Adipocyte (in vitro differentiated cells): Measurements from ENCODE around the gene GAK.

Source experiments
- DNase-seq: peaks from one replicate; pipeline ENCODE4 v3.0.0-alpha.2; 2015; ENCODE audit warnings: low read depth
- H3K27me3 ChIP-seq: replicated peaks from 2 replicates; pipeline ENCODE4 v1.7.0; 2013; ENCODE audit warnings: mild to moderate bottlenecking, low read length, moderate library complexity; ENCODE audit not compliant: control insufficient read depth, insufficient read depth
- H3K36me3 ChIP-seq: 2 replicates; pipeline ENCODE4 v1.7.0; 2013; ENCODE audit warnings: low read length, mild to moderate bottlenecking, moderate library complexity; ENCODE audit not compliant: control insufficient read depth, insufficient read depth, severe bottlenecking
- H3K4me1 ChIP-seq: 2 replicates; pipeline ENCODE4 v1.7.0; 2013; ENCODE audit warnings: mild to moderate bottlenecking, low read length, moderate library complexity; ENCODE audit not compliant: control insufficient read depth, insufficient read depth
- H3K4me3 ChIP-seq: 2 replicates; pipeline ENCODE4 v1.7.0; 2013; ENCODE audit warnings: mild to moderate bottlenecking, low read length, moderate library complexity
- H3K9ac ChIP-seq: 2 replicates; pipeline ENCODE4 v1.7.0; 2013; ENCODE audit warnings: mild to moderate bottlenecking, low read length, moderate library complexity
- H3K9me3 ChIP-seq: 2 replicates; pipeline ENCODE4 v1.7.0; 2013; ENCODE audit warnings: mild to moderate bottlenecking, low read length, moderate library complexity; ENCODE audit not compliant: control insufficient read depth

The GAK gene

DNA sequence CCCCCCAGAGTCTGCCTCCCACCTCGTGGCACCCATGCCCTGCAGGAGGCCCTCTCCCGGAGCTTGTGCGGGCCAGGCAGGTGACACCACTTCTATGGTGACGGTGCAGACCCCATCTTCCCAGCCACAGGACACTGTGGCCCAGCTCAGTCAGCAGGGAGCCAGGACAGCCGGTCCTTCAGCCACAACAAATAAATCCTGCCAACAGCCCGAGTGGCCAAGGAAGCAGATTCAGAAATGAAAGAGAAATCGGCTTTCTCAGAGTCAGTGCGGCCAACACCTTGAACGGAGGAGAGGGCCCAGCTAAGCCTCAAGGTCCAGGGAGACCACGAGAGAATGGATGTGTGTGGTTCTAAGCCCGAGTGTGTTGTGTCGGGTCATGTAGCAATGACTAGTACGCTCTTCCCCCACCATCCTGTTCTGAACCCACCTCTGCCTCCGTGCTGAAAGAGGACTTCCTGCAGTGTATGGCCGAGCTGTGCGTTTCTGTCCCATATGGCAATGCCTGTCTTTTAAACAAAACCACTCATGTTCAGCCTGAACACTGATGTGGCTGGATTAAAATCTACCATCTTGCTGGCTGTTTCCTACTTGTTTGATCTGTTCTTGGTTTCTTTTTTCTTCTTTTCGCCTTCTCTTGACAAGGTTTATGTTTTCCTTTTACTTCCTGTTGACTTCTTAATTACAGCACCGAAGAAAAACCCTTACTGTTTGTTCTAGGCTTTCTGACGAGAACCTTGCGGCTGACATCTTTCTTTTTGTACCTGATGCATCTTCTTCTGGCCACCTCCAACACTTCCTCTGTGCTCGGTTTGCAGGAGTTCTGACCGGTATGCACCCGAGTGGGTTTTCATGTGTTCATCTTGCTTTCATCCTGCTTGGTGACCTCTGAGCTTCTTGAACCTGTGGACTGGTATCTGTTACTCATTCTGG lies 53.1 kb downstream of the GAK start:
- DNase-seq = no peak
- H3K4me1 ChIP-seq = no peaks in the 10 kb centered on the region
- no peaks in the 10 kb centered on the region for H3K9me3 ChIP-seq
- no peak overlapping the region for H3K9ac ChIP-seq
- H3K27me3 ChIP-seq = no peaks in the 10 kb centered on the region
- peaks cover 96% of the 10 kb centered on the region for H3K36me3 ChIP-seq
- no peak overlapping the region for H3K4me3 ChIP-seq

DNA sequence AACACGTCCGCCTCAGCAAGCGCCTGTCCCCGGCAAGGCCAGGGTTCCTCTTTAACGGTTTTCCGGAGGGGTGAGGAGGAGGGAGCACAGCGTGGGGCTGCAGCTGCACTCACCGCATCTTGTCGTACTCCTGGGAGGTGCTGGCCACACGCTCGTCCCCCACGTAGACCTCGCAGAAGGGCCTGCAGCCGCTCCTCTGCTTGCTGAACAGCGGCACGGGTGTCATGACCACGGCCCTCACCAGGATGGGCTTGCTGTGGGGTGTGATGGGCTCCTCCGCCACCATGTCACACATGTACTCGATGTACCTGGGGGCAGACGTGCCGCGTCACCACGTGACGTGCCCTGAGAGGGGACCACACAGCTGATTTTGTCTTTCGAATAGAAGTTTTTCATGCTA lies 54.6 kb downstream of the GAK start:
- H3K27me3 ChIP-seq = no peaks in the 10 kb centered on the region
- no peaks in the 10 kb centered on the region for H3K4me1 ChIP-seq
- no peaks in the 10 kb centered on the region for H3K9me3 ChIP-seq
- no peak overlapping the region for H3K9ac ChIP-seq
- H3K36me3 ChIP-seq = peaks cover 94% of the 10 kb centered on the region
- DNase-seq = no peak
- H3K4me3 ChIP-seq = no peak overlapping the region

DNA sequence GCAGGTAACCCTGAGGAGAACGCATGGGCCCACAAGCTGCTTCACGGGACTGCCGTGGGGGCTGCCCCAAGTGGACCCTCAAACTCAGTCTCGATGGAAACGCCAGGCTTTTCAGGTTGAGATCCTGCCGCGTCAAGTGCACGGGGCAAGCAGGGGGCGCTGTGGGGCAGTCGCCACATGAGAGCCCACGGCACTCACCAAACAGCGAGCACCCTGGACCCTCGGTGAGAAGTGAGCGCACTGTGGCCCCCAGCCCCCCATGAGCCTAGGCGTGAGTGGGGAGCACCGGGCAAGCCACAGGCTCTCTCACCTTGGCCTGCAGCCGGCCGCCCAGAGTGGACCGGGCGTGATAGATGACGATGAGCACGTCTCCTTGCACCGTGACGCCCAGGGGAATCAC lies 55.3 kb downstream of the GAK start:
- no peaks in the 10 kb centered on the region for H3K9me3 ChIP-seq
- peaks cover 91% of the 10 kb centered on the region for H3K36me3 ChIP-seq
- no peaks in the 10 kb centered on the region for H3K4me1 ChIP-seq
- DNase-seq = no peak
- no peak overlapping the region for H3K9ac ChIP-seq
- no peaks in the 10 kb centered on the region for H3K27me3 ChIP-seq
- H3K4me3 ChIP-seq = no peak overlapping the region

DNA sequence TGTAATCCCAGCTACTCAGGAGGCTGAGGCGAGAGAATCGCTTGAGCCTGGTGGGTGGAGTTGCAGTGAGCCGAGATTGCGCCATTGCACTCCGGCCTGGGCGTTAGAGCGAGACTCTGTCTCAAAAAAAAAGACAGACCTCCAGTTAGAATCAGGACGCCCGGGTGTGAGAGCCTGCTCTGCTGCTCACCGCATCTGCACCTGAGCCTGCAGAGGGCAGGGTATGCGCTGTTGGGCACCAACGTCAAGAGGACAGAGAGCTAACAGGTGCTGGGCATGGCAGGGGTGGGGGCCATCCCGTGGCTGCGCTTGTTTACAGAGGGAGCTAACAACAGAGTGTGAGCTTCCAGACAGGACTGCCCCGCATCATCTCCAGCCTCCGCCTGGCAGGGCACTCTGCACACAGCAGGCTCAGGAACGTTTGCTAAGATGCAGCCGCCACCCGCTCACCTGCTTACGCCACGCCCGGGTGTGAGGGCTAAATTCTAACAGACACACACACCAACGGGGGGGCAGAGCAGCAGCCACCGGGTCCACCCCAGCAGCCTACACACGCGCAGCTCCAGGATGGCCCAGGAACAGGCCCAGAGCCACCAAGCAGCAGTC lies 56.2 kb downstream of the GAK start:
- no peak overlapping the region for H3K4me3 ChIP-seq
- no peak for DNase-seq

DNA sequence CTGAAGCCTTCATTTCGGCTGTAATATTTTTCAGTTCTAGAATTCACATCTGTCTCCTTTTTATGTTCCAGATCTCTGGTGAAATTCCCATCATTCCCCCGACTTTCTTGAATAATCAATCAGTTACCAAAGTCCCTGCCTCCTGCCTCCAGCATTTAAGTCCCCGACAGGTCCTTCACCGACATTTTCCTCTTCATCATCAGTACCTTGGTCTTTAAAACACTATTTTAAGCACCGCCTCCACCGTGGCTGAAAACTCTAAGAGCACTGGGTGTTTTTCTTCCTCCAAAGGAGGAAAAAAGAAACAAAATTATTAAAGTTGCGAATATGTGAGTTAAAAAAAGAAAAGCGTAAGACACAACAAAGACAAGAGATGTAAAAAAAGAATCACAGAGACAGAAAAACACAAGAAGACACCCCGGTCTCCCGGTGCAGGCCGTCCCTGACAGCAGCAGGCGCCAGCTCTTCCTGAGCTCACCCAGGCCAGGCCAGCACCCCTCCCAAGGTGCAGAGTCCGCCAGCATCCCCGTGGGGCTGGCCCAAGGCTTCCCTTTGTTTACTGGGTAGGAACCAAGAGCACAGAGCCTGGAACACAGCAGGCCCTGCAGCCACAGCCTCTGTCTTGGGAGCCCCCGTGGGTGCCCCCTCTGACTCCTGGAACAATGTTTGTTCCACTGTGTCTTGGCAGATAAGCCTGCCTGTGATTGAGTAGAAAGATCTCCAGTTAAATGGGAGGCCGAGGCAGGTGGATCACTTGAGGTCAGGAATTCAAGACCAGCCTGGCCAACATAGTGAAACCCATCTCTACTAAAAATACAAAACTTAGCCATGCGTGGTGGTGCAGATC lies 56.9 kb downstream of the GAK start:
- H3K36me3 ChIP-seq = peaks cover 84% of the 10 kb centered on the region
- H3K27me3 ChIP-seq = no peaks in the 10 kb centered on the region
- H3K4me1 ChIP-seq = no peaks in the 10 kb centered on the region
- DNase-seq = no peak
- no peak overlapping the region for H3K4me3 ChIP-seq
- H3K9me3 ChIP-seq = no peaks in the 10 kb centered on the region
- no peak overlapping the region for H3K9ac ChIP-seq

More for the DNA sequence above, 56.2 kb downstream of the GAK start:
- peaks cover 84% of the 10 kb centered on the region for H3K36me3 ChIP-seq
- no peak overlapping the region for H3K9ac ChIP-seq
- no peaks in the 10 kb centered on the region for H3K4me1 ChIP-seq
- no peaks in the 10 kb centered on the region for H3K27me3 ChIP-seq
- no peaks in the 10 kb centered on the region for H3K9me3 ChIP-seq

DNA sequence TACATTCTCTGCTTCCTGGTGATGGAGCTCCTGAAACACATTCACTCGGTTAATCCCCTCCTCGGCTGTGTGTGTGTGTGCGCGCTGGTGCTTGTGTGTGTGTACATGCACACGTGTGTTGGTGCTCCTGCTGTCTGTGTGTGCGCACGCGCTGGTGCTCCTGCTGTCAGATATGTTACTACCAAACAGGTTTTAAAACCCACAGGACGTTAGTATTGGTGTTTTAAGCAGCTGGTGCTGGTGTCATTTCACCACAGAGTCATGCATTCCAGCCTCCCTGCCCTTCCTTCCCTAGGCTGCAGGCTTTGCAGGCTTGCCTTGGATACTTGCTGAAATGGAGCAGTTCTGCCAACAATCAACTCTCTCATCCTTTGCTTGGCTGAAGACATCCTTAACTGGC lies 58.1 kb downstream of the GAK start:
- DNase-seq = no peak
- Histone ChIP-seq H3K4me3 (no peak overlapping the region), H3K27me3 (no peaks in the 10 kb centered on the region), H3K9ac (no peak overlapping the region), H3K9me3 (no peaks in the 10 kb centered on the region), H3K4me1 (no peaks in the 10 kb centered on the region), H3K36me3 (peaks cover 83% of the 10 kb centered on the region)

DNA sequence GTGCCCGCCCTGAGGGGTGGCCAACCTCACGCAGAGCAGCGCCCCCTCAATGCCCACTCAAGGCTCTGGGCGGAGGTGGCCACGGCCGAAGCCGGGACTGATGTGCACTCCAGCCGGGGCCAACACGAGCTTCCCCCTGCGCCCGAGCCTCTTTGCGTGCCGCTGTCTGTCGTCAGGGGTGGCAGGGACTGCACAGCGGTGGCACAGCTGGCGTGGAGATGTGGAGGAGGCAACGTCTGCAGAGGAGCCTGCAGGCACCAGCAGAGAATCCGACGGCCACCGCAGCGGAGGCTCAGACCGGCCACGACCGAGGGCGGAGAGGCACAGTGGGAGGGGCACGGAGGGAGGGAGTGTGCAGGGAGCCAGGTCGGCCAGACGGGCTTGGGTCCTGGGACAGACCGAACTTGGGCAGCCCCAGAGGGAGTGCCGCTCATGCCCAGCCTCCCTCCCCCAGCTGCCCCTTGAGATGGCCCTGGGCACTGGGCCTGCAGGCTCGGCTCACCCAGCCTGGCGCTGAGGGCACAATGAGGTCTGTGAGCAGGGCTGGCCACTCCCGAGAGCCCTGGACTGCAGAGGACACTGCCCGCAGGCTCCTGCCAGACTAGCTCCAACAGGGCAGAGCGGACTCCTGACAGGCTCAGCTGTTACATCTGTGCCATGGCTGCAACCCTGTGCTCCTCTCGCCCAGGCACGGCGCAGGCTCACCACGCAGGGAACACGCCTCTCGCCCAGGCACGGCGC lies 59.7 kb downstream of the GAK start:
- H3K36me3 ChIP-seq = peaks cover 84% of the 10 kb centered on the region
- H3K4me3 ChIP-seq = no peak overlapping the region
- DNase-seq = no peak
- H3K9me3 ChIP-seq = no peaks in the 10 kb centered on the region
- H3K9ac ChIP-seq = no peak overlapping the region
- no peaks in the 10 kb centered on the region for H3K4me1 ChIP-seq
- no peaks in the 10 kb centered on the region for H3K27me3 ChIP-seq

DNA sequence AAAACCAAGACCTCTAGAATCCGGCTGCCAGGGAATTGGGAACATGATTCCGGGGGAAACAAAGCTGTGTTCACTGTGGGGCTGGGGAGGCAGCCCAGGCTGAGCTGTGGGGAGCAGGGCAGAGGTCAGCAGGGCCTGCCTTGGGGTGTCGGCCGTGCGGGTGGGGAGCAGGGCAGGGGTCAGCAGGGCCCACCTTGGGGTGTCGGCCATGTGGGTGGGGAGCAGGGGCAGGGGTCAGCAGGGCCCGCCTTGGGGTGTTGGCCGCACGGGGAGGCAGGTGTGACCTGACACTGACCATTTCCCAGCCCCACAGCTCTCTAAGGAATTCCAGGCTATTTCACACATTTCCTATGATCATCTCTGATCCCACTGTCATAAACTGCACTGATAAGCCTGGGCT lies 60.6 kb downstream of the GAK start:
- H3K4me1 ChIP-seq = no peaks in the 10 kb centered on the region
- peaks cover 83% of the 10 kb centered on the region for H3K36me3 ChIP-seq
- no peaks in the 10 kb centered on the region for H3K9me3 ChIP-seq
- H3K9ac ChIP-seq = no peak overlapping the region
- no peaks in the 10 kb centered on the region for H3K27me3 ChIP-seq
- no peak for DNase-seq
- H3K4me3 ChIP-seq = no peak overlapping the region

DNA sequence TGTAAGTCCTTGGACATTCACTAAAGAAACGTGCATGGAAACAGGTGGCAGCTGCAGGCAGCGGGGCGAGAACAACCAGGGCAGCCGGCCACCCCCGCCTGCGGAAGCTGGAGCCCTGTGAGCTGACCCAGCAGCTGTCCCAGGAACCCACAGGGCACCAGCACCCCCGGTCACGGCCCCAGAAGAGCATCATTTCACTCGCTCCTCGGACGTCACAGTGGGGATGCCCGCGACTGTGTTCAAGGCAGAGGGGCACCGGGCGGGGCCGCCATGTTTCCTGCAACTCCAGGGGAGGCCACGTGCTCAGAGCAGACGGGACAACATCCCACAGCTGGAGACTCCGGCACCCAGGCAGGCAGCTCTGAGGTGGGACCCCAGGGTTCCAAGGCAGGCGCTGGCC lies 61.2 kb downstream of the GAK start:
- H3K36me3 ChIP-seq = peaks cover 83% of the 10 kb centered on the region
- no peak overlapping the region for H3K9ac ChIP-seq
- no peaks in the 10 kb centered on the region for H3K4me1 ChIP-seq
- H3K9me3 ChIP-seq = no peaks in the 10 kb centered on the region
- H3K27me3 ChIP-seq = no peaks in the 10 kb centered on the region
- H3K4me3 ChIP-seq = no peak overlapping the region
- no peak for DNase-seq

DNA sequence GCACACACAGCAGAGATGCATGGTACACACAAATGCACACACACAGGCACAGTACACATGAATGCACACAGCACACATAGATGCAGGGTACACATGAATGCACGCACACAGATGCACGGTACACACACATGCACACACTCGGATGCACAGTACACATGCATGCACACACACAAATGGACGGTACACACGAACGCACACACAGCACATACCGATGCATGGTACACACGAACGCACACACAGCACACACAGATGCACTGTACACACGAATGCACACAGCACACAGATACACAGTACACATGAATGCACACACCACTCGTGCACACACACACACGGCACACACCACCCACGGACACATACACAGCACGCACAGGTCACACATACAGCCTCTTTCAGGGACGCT lies 62.3 kb downstream of the GAK start:
- H3K9me3 ChIP-seq = no peaks in the 10 kb centered on the region
- H3K27me3 ChIP-seq = no peaks in the 10 kb centered on the region
- no peak for DNase-seq
- no peak overlapping the region for H3K4me3 ChIP-seq
- peaks cover 82% of the 10 kb centered on the region for H3K36me3 ChIP-seq
- no peak overlapping the region for H3K9ac ChIP-seq
- H3K4me1 ChIP-seq = no peaks in the 10 kb centered on the region
